ENCODE measurements around the gene PLD6.
A peak's percentile ranks its signal among the peaks of the same experiment; 100 is the strongest.

Gene PLD6

DNA sequence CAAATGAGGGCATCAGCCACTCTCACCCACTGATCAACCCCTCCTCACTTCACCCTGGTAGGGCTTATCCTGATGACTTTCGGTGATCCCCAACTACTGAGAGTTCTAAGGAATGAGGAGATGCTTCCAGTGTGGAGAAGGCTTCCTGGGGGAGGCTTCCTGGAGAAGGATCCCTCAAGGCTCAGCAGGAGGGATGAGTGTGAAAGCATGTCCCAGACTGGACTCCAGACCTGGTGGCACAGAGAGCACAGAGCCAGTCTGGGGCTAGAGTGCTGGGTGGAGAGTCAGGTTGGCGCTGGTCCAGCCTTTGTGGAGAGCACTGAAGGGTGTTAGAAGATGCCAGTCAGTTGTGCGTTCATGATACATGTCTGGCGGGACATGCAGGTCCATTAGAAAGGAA is 53.7 kb downstream of the PLD6 start:
- DNase-seq = peak; percentile 33

DNA sequence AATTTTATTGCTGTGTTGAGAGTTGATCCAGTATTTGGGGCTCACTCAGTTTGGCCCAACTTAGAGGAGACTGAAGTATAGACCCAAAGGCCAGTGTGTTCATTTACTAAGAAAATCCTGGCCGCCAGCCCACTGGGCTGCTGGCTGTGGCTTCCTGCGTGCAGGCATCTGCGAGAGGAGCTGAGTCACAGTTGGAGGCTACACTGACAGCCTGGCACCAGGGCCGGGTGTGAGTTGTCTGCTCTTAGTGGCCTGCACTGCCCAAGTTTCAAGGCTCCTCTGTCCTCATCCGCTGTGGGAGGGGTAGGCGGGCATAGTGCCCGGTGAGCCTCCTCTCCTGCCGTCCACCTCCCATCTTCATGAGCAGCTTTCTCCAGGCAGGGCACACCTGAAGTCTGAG is 54.2 kb downstream of the PLD6 start:
- DNase-seq = peak; percentile 97

DNA sequence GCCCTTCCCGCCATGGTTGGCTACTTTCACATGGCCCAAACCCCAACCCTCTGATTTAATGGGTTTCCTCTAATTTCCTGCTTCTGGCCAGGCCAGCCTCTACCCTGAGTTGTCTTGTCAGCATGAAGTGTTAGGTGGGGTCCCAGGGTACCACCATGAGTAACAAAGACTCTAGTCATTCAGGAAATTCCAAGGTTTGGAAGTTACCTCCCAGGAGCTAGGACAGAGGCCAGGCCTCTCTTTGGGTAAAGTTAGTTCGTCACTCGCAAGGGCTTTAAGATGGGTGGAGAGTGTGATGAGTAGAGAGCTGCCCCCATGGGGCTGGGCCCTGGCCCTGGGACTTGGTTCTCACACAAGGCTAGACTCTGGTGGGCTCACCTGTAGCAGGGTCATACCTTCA is 54.6 kb downstream of the PLD6 start:
- DNase-seq = peak; percentile 80

DNA sequence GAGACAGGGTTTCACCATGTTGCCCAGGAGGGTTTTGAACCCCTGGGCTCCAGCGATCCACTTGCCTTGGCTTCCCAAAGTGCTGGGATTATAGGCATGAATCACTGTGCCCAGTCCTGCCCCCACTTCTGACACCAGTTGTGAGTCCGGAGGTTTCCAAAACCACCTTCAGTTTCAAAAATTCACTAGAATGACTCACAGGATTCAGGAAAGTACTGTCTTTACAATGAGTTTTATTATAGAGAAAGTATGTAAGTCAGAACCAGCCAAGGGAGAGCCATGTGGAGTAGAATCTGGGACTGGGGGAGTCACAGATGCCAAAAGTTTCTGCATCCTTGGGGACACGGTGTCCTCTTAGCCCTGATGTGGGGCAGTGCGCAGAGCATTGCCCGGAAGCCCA is 55.1 kb downstream of the PLD6 start:
- DNase-seq = peak; percentile 88

Measured in NCI-H226 (cell line).